Esophagus (tissue), 2 donors: ENCODE data around the gene RIMBP3C. TPM values are rescaled to one million over a fixed set of nuclear protein-coding genes. Genes with fewer than 3 reads are reported as not detected.
"Not testable (repeated sequence)": the region's sequence is repeated elsewhere in the genome, so short reads cannot be mapped to it uniquely, and the experiment has no call there.

Source experiments
- H3K27ac ChIP-seq, 2 donors: one replicate each; pipeline ENCODE4 v1.5.1; 2013; ENCODE audit warnings: low read depth in 2 of 2, mild to moderate bottlenecking in 2 of 2, inconsistent platforms in 1 of 2, low read length in 1 of 2, moderate library complexity in 1 of 2
- H3K27me3 ChIP-seq, 2 donors: one replicate each; pipeline ENCODE4 v1.6.1; 2013; ENCODE audit warnings: low read length in 2 of 2, control low read depth in 1 of 2, mild to moderate bottlenecking in 1 of 2; ENCODE audit not compliant: insufficient read depth in 2 of 2, control insufficient read depth in 1 of 2
- H3K36me3 ChIP-seq, 2 donors: one replicate each; pipeline ENCODE4 v1.6.1; 2013; ENCODE audit warnings: low read length in 1 of 2; ENCODE audit not compliant: control insufficient read depth in 2 of 2, insufficient read depth in 2 of 2
- H3K4me1 ChIP-seq, 2 donors: one replicate each; pipeline ENCODE4 v1.6.1; 2013; ENCODE audit warnings: low read length in 1 of 2; ENCODE audit not compliant: control insufficient read depth in 2 of 2, insufficient read depth in 2 of 2
- H3K4me3 ChIP-seq, 2 donors: one replicate each; pipeline ENCODE4 v1.5.1; 2013; ENCODE audit warnings: low read length in 2 of 2, mild to moderate bottlenecking in 2 of 2, low read depth in 1 of 2, moderate library complexity in 1 of 2
- H3K9me3 ChIP-seq, 2 donors: one replicate each; pipeline ENCODE4 v1.6.1; 2013; ENCODE audit warnings: mild to moderate bottlenecking in 2 of 2, low read depth in 1 of 2, low read length in 1 of 2, moderate library complexity in 1 of 2; ENCODE audit not compliant: control insufficient read depth in 2 of 2, insufficient read depth in 1 of 2
- WGBS, 2 donors: extraction: QIAGEN DNeasy Blood & Tissue Kit; methylation state at CpG; one replicate each; pipeline ENCODE4 v1.1.7; 2013; 5-methylcytosine and 5-hydroxymethylcytosine counted together
- polyA plus RNA-seq, 2 donors: library from polyadenylated mRNA; stranded (reverse); fragments of 200-250 nt; gene quantifications; one replicate each; pipeline ENCODE4 v1.2.3, GENCODE V29; 2013
- donor health status: healthy with polysubstance abuse.
- donor health status: Bipolar disorder and iron deficiency.

RIMBP3C gene
- polyA plus RNA-seq, 2 donors, result 0.01 to 0.02 TPM

DNA sequence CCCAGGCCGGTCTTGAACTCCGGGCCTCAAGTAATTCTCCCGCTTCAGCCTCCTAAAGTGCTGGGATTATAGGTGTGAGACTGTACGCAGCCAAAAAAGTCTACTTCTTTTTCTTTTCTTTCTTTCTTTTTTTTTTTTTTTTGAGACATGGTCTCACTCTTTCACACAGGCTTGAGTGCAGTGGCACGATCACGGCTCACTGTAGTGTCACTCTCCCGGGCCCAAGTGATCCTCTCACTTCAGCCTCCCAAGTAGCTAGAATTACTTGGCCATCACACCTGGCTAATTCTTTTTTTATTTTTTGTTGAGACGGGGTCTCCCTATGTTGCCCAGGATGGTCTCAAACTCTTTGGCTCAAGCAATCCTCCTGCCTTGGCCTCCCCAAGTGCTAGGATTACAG is 12.7 kb upstream of the RIMBP3C start:
- Histone ChIP-seq H3K9me3 (no peaks in the 10 kb centered on the region), H3K4me1 (no peaks in the 10 kb centered on the region), H3K4me3 (no peak overlapping the region), H3K27me3 (no peaks in the 10 kb centered on the region), H3K27ac (no peak overlapping the region), H3K36me3 (no peaks in the 10 kb centered on the region)
- WGBS, 2 donors, result 94% methylated on average over 8 of the region's 8 CpGs

DNA sequence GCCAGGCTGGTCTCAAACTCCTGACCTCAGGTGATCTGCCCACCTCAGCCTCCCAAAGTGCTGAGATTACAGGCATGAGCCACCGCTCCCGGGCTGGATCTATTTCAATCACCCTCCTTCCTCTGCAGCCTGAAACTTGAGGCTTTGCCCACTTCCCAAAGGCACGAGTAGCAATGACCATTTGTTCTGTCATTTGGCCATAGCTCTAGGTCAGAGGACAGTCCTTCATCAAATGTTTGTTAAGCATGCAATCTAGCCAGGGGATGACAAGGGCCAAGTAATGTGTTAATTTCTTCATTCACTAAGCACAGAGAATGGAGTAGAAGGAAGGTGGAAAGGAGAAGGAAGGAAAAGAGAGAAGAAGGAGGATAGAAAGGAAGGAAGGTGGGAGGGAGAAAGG is 9.4 kb upstream of the RIMBP3C start:
- H3K4me3 ChIP-seq, H3K4me1 ChIP-seq, H3K36me3 ChIP-seq, H3K9me3 ChIP-seq, H3K27ac ChIP-seq, H3K27me3 ChIP-seq: not testable (repeated sequence)
- WGBS, 2 donors, result 17% methylated on average over 1 of the region's 3 CpGs; no CpG with 5 or more reads in 1 of the 2 donors

DNA sequence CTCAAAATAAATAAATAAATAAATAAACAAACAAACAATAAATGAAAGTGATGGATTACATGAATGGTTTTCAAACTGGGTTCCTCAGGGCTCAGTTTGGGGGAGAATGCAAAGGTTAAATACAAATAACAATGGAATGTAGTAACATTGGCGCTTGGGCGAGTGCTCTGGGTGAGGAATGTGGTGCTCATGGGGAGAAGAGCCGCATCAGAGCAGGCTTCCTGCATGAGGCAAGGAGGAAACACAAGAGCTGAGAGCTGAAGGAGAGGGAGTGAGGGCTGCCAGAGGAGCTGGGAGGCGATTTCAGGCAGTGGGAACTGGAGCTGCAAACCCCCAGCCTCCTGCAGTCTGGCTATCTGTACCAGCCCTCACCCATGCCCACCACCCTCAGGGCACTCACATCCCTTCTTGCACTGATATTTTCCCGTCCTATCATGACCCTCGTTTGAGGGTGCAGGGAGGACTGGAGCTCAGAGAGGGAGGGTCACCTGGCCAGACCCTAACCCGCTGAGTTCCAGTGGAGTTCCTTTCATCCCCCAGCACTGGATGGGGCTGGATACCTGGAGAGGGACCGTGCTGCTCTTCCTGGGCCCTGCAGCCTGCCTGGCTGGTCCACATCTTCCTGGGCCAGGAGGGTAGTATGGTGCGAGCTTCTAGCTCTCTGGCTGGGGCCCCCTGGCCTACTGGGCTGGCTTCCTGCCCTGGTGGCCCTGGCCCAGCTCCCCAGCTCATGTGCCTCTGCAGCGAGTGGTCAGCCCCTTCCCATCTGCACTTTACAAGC is 8.3 kb upstream of the RIMBP3C start:
- H3K36me3 ChIP-seq, result not testable (repeated sequence)
- 78 to 82% methylated on average over 5 of the region's 10 CpGs for WGBS, 2 donors

DNA sequence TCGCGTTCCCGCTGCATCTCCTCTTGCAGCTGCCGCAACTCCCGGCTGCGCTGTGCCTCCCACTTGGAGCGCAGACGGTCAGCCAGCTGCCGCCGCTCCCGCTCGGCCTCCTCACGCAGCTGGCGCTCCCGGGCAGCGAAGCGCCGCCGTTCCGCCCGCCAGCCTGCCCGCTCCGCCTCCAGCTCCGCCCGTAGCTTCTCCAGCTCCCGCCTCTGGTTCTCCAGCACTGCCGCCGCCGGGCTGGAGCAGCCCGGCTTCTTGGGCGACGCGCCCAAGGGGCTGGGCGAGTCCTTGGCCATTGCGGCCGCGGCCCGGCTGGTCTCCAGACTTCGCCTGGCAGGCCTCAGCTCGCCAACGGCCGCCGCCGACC is 598 bp downstream of the RIMBP3C start:
- not testable (repeated sequence) for H3K9me3 ChIP-seq, H3K36me3 ChIP-seq, H3K27me3 ChIP-seq, H3K4me3 ChIP-seq, H3K27ac ChIP-seq, H3K4me1 ChIP-seq
- WGBS, 2 donors, result no CpG with 5 or more reads among the region's 44 CpGs

More for the DNA sequence above, 8.3 kb upstream of the RIMBP3C start:
- H3K4me3 ChIP-seq, H3K27me3 ChIP-seq, H3K4me1 ChIP-seq, H3K27ac ChIP-seq, H3K9me3 ChIP-seq: not testable (repeated sequence)

DNA sequence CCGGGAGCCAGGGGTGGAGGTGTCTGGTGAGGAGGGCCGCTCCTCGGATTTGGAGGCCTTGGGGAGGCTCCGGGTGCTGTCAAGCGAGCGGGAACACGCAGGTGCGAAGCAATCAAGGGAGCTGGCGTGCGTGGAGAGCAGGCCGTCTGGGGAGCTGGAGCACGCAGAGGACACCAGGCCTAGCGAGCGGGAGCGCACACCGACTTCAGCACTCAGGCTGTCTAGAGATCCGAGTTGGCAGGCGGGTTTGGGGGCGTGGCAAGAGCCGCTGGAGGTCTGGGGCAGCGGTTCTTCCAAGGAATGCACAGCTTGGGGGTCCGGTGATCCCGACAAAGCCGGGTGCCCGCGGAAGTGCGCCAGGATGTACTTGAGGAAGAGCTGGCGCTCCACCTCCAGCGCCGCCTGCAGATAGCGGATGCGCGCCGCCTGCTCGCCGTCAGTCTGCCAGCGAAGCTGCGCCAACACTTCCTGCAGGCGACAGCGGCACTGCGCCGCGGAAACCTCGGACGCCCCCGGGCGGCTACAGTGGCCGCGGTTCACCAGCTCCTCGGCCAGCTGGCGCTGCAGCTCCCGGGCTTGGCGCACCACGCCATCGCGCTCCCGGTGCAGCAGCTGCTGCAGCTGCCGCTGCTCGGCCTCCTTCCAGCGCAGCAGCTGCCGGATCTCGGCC is 1.1 kb downstream of the RIMBP3C start:
- not testable (repeated sequence) for H3K27me3 ChIP-seq, H3K4me3 ChIP-seq, H3K9me3 ChIP-seq, H3K36me3 ChIP-seq, H3K4me1 ChIP-seq, H3K27ac ChIP-seq
- no CpG with 5 or more reads among the region's 62 CpGs for WGBS, 2 donors

DNA sequence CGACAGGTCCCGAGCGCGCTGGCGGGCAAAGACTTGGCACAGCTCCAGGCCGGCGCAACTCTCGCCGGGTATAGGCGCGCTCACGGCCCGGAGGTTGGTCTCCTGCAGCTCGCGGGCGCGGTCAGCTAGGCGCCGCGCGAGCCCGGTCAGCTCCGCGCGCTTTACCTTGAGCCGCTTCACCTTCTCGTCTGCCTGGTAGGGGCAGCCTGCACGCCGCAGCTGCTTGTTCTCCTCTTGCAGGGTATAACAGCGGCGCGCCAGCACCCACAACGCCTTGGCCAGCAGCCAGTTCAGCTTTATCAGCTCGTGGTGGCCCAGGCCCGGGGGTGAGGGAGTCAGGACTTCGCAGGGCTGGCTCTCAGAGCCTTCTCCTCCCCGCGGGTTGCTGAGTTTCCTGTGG is 1.7 kb downstream of the RIMBP3C start:
- not testable (repeated sequence) for H3K27ac ChIP-seq, H3K27me3 ChIP-seq, H3K9me3 ChIP-seq, H3K4me3 ChIP-seq, H3K4me1 ChIP-seq, H3K36me3 ChIP-seq
- no CpG with 5 or more reads among the region's 38 CpGs for WGBS, 2 donors

DNA sequence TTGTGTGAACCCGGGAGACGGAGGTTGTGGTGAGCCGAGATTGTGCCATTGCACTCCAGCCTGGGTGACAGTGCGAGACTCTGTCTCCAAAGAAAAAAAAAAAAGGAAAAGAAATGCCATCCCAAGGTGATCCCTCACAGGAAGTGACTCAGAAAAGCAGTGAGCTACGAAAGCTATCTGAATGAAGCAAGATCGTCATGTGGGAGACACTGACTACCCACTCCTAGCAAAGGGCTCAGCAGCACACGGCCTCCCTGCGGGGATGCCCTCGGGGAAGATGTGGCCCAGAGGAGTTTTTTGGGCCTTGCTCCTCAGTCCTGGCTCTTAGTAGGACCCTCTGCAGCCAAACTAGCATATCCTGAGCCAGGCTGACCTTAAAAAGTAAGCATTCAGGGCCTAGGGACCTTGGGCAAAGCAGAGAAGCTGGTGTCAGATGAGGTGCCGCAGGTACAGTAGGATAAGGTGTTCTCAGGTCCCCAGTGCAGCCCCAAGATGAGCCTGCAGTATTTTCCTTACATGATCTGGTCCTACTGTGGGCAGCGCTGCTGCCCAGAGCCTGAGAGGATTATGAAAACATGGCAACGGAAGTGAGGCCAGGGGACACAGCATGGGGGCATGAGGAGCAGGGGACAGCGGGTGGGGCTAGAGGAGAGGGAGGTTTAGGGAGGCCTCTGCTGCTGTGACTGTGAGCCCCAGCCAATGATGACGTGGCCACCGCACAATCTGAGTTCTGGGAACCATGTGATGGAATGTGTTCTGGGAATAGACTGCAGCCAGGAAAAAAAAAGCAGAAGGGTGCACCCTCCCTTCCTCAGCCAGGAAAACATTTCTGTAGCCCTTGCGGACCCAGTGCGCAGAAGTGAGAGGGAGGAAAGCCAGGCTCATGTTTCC is 6.6 kb downstream of the RIMBP3C start:
- H3K27me3 ChIP-seq, H3K27ac ChIP-seq, H3K4me3 ChIP-seq, H3K4me1 ChIP-seq, H3K36me3 ChIP-seq, H3K9me3 ChIP-seq: not testable (repeated sequence)
- 97 to 98% methylated on average over 1 to 2 of the region's 17 CpGs for WGBS, 2 donors

DNA sequence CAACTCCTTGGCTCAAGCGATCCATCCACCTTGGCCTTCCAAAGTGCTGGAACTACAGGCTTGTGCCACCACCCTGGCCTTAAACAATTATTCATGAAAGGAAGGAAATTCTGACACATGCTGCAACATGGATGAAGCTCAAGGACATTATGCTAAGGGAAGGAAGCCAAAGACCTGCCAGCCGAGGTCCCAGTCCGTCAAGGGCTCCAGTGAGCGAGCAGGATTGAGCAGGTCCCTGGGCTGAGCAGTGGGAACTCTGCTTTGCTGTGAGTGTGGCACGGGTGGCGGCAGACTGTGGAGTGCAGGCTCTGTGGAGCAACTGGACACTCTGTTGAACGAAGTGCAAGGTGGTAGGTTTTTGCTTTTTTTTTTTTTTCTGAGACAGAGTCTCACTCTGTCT is 11.4 kb downstream of the RIMBP3C start:
- H3K9me3 ChIP-seq, H3K27ac ChIP-seq, H3K27me3 ChIP-seq, H3K36me3 ChIP-seq, H3K4me3 ChIP-seq, H3K4me1 ChIP-seq: not testable (repeated sequence)
- no CpG with 5 or more reads among the region's 7 CpGs for WGBS, 2 donors

DNA sequence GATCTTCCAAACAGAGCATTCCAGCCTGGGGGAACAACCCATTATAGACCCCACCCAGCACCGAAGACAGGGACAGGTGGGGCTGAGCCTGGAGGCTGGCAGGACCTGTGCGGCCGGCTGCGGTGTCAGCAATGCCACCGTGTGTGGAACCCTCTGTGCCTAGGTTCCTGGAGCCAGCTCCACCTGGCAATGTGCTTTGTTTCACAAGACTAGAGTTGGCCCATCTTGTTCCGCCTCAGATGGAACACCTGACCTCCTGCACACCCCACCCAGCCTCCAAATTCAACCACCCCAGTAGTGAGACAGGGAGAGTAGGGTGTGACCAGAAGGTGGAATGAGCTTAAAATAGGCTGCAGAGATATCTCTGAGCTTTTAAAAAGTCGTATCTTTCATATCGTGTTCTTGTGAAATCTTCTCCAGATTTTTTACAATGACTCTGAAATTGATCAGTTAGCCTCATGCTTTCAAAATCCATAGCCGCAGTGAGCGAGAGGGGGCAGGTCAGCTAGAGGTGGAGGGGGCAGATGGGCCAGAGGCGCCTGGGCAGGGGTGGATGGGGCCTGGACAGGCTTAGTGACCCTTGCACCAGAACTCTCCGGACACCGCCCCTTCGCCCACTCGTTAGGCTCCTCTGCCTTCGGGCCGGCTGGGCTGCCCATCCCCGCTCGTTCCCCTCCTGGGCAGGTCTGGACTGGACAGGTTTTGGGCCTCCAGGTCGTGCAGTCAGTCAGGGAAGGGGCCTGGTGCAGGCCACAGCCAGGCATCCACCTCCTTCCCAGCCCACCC is 18.2 kb downstream of the RIMBP3C start:
- H3K9me3 ChIP-seq, H3K27me3 ChIP-seq, H3K27ac ChIP-seq, H3K36me3 ChIP-seq, H3K4me1 ChIP-seq, H3K4me3 ChIP-seq: not testable (repeated sequence)
- WGBS, 2 donors, result no CpG with 5 or more reads among the region's 20 CpGs
